Astrocyte of the cerebellum (primary cell): Measurements from ENCODE around the gene PARP15.
A peak's percentile ranks its signal among the peaks of the same experiment; 100 is the strongest.

ENCODE experiments used
- DNase-seq: peaks from one replicate; pipeline ENCODE4 v3.0.0-alpha.2; 2011; ENCODE audit warnings: low read depth
- H3K4me3 ChIP-seq: 2 replicates; pipeline ENCODE4 v1.5.1; 2011; ENCODE audit warnings: mild to moderate bottlenecking, low read depth, low read length, moderate library complexity
- in situ Hi-C: cut with HindIII; loops from 2 replicates; pipeline ENCODE4 v1.10.0; 2017; ENCODE audit warnings: low sequenced_read_pairs
- TF ChIP-seq, protein P1 (sequence below): IDR thresholded peaks from 2 replicates; pipeline ENCODE4 v1.5.1; 2012; ENCODE audit warnings: low read length, low read depth, moderate library complexity, mild to moderate bottlenecking; ENCODE audit errors: missing control alignments

PARP15 gene

DNA sequence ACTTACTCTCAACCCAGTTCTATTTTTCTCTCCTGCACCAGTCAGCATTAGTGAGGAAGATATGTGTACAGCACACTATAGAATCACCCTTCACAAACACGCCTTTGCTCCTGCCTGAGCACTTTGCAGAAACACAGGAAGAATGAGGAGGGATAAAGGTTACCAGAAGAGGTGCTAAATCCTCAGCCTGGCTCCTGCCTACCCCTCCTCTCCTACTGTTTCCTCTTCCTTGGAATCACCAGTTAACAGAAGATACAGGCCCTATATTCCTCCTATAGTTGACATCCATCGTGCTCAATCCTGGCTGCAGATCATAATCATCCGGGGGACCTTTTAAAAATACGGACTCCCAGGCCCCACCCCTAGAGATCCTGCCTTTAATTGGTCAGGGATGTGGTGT lies 28.9 kb downstream of the PARP15 start:
- DNase-seq: no peak
- no peak overlapping the region for H3K4me3 ChIP-seq
- in situ Hi-C loops: no loop called here
- TF ChIP-seq, protein P1, sequence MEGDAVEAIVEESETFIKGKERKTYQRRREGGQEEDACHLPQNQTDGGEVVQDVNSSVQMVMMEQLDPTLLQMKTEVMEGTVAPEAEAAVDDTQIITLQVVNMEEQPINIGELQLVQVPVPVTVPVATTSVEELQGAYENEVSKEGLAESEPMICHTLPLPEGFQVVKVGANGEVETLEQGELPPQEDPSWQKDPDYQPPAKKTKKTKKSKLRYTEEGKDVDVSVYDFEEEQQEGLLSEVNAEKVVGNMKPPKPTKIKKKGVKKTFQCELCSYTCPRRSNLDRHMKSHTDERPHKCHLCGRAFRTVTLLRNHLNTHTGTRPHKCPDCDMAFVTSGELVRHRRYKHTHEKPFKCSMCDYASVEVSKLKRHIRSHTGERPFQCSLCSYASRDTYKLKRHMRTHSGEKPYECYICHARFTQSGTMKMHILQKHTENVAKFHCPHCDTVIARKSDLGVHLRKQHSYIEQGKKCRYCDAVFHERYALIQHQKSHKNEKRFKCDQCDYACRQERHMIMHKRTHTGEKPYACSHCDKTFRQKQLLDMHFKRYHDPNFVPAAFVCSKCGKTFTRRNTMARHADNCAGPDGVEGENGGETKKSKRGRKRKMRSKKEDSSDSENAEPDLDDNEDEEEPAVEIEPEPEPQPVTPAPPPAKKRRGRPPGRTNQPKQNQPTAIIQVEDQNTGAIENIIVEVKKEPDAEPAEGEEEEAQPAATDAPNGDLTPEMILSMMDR: no peak

DNA sequence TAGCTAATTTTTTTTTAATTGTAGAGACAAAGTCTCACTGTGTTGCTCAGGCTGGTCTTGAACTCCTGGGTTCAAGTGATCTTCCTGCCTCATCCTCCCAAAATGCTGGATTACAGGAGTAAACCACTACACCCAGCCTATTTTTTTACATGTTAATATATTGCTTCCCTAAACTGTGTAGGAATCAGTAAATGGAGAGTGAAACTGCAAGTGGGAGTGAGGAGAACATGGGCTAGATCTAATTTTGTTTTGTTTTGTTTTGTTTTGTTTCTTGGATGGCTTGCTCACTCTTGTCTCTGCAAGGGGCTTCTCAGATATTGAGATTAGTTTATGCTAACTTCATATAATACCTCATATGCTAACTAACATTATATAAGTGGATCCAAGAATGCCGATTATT lies 31.5 kb downstream of the PARP15 start:
- in situ Hi-C loops: no loop called here
- TF ChIP-seq, protein P1: no peak
- H3K4me3 ChIP-seq: no peak overlapping the region
- DNase-seq: no peak

DNA sequence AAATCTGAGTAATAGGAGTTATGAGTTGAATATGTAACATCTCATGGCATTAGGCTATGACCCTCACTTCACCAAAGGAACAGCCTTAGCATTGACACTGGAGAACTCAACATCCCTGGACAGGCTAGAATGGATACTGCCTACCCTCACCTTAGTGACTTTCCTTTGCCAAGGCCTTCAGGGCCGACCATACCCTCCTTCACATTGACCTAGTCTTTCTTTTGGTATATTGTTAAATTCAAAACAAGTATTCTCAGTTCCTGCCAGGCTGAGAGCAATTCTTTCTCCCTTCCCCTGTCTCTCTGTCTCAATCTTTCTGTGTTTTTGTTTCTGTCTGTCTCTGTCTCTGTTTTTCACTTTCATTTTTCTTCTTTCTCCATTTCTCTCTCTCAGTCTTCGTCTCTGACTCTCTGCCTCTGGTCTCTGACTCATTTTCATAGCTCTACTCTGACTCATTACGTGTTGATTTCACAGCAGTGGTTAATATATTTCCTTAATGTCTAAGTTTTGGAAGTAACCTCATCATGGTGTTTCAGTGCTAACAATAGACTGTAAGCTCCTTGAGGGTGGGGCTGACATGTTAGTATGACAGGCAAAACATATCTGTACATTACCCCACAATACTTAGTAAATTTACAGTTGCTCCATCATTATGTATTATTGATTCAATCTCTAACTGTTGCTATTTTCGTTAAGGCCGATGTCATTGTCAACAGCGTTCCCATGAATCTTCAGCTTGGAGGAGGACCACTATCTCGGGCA lies 32.5 kb downstream of the PARP15 start:
- TF ChIP-seq, protein P1: no peak

DNA sequence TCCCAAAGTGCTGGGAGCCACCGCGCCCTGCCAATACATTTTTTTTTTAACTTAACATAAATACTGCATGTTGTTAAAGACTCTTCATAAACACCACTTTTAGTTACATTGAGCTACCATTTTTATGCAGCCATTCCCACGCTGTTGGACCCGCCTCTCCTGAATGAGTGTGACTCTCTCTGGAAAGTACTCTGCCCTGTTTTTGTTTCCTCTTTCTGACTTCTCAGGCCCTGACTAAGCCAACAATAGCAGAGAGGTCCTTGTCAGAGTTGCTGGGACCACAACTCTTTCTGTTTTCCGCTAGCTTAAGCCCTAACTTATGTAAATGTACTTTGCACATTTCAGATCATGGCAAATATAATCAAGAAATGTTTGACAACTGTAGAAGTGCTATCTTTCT lies 35.2 kb downstream of the PARP15 start:
- in situ Hi-C loops: no loop called here
- TF ChIP-seq, protein P1: no peak
- DNase-seq: no peak
- H3K4me3 ChIP-seq: no peak overlapping the region

More for the DNA sequence above, 32.5 kb downstream of the PARP15 start:
- in situ Hi-C loops: no loop called here
- no peak overlapping the region for H3K4me3 ChIP-seq
- peak; percentile 45 for DNase-seq

DNA sequence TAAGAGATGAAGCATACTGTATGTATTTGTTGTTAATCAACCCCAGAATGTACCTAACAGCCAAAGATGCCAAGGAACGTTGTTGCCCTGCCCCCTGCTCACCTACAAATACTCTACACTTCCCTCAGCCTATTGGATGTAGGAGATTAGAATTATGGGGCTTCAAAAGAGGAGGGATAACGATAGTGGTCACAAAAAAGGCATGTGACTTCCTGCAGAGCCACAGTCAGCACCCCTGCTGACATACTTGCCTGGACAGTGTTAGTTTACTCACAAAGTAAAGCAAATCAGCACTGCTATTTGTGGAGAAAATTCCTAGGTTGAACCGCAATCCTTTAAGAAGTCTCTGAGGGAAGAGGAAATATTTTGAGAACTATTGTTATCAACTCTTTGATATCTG lies 37.9 kb downstream of the PARP15 start:
- TF ChIP-seq, protein P1: no peak
- no peak overlapping the region for H3K4me3 ChIP-seq
- no peak for DNase-seq
- in situ Hi-C loops: no loop called here

DNA sequence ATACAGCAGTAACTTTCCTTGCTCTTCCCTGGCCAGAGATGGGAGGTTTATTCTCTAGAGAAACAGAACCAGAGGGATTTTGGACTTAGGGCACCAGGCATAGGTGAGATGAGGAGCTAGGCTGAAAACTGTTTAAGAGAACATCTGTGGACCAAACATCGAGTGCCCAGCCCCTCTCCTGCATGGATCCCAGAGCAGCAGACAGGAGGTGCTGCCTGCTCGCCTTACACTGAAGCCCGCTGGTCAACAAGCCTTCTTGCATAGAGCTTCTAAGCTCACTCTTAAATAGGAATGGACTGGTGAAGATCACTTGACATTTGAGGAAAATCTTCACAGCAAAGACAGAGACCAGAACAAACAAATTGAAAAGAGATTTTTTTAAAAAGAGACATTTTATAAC lies 41.2 kb downstream of the PARP15 start:
- H3K4me3 ChIP-seq: no peak overlapping the region
- in situ Hi-C loops: no loop called here
- TF ChIP-seq, protein P1: no peak
- DNase-seq: no peak
